GM18867 (cell line): ENCODE results near the gene MTERF4.

ENCODE experiments used
- ATAC-seq: cut with Tn5 transposase; IDR thresholded peaks from one replicate; pipeline ENCODE4 v1.9.1; 2021; ENCODE audit warnings: mild to moderate bottlenecking, moderate library complexity; ENCODE audit not compliant: unreplicated experiment

MTERF4 gene

GRCh38 chr2:241052677-241053360 is 49.3 kb downstream of the MTERF4 start:
- ATAC-seq, result no peak

GRCh38 chr2:241051578-241052487 is 50.3 kb downstream of the MTERF4 start:
- ATAC-seq, result no peak

- ATAC-seq, result no peak
Measured at GRCh38 chr2:241050624-241051577, 51.2 kb downstream of the MTERF4 start.

GRCh38 chr2:241049739-241050623 is 52.1 kb downstream of the MTERF4 start:
- no peak for ATAC-seq

GRCh38 chr2:241048949-241049343 is 53.1 kb downstream of the MTERF4 start:
- ATAC-seq, result no peak

GRCh38 chr2:241048149-241048948 is 53.7 kb downstream of the MTERF4 start:
- no peak for ATAC-seq

GRCh38 chr2:241047253-241048010 is 54.7 kb downstream of the MTERF4 start:
- no peak for ATAC-seq
